ENCODE results near the gene SAFB.

Gene SAFB

GRCh38 chr19:5590151-5590864 is 32.6 kb upstream of the SAFB start:
- intact Hi-C loops (cut with micrococcal nuclease) = no loop called here
- H3K4me1 Mint-ChIP-seq (ENCODE audit: low read depth) = peaks cover 17% of the 10 kb centered on the region
- H3K4me3 Mint-ChIP-seq = no peak overlapping the region
- H3K9me3 Mint-ChIP-seq = no peaks in the 10 kb centered on the region
- H3K36me3 Mint-ChIP-seq (ENCODE audit: low read depth) = peaks cover 100% of the 10 kb centered on the region
- H3K27me3 Mint-ChIP-seq = no peaks in the 10 kb centered on the region
- H3K27ac Mint-ChIP-seq = no peak overlapping the region

- Mint-ChIP-seq H3K27ac (no peak overlapping the region), H3K4me1 (ENCODE audit: low read depth) (peaks cover 12% of the 10 kb centered on the region), H3K9me3 (no peaks in the 10 kb centered on the region), H3K4me3 (no peak overlapping the region), H3K27me3 (no peaks in the 10 kb centered on the region), H3K36me3 (ENCODE audit: low read depth) (peaks cover 100% of the 10 kb centered on the region)
- intact Hi-C loops (cut with micrococcal nuclease) = no loop called here
These were observed 32.1 kb upstream of the SAFB start for GRCh38 chr19:5590865-5591154.

GRCh38 chr19:5591476-5591875 is 31.4 kb upstream of the SAFB start:
- no peaks in the 10 kb centered on the region for H3K27me3 Mint-ChIP-seq
- H3K9me3 Mint-ChIP-seq = no peaks in the 10 kb centered on the region
- intact Hi-C loops (cut with micrococcal nuclease) = no loop called here
- H3K4me1 Mint-ChIP-seq (ENCODE audit: low read depth) = peaks cover 5% of the 10 kb centered on the region
- no peak overlapping the region for H3K4me3 Mint-ChIP-seq
- no peak overlapping the region for H3K27ac Mint-ChIP-seq
- peaks cover 100% of the 10 kb centered on the region for H3K36me3 Mint-ChIP-seq (ENCODE audit: low read depth)

- Mint-ChIP-seq H3K27ac (no peak overlapping the region), H3K9me3 (no peaks in the 10 kb centered on the region), H3K4me3 (no peak overlapping the region), H3K36me3 (ENCODE audit: low read depth) (peaks cover 100% of the 10 kb centered on the region), H3K4me1 (ENCODE audit: low read depth) (no peaks in the 10 kb centered on the region), H3K27me3 (no peaks in the 10 kb centered on the region)
- intact Hi-C loops (cut with micrococcal nuclease) = no loop called here
These were observed 30.1 kb upstream of the SAFB start for GRCh38 chr19:5592531-5593342.

DNA sequence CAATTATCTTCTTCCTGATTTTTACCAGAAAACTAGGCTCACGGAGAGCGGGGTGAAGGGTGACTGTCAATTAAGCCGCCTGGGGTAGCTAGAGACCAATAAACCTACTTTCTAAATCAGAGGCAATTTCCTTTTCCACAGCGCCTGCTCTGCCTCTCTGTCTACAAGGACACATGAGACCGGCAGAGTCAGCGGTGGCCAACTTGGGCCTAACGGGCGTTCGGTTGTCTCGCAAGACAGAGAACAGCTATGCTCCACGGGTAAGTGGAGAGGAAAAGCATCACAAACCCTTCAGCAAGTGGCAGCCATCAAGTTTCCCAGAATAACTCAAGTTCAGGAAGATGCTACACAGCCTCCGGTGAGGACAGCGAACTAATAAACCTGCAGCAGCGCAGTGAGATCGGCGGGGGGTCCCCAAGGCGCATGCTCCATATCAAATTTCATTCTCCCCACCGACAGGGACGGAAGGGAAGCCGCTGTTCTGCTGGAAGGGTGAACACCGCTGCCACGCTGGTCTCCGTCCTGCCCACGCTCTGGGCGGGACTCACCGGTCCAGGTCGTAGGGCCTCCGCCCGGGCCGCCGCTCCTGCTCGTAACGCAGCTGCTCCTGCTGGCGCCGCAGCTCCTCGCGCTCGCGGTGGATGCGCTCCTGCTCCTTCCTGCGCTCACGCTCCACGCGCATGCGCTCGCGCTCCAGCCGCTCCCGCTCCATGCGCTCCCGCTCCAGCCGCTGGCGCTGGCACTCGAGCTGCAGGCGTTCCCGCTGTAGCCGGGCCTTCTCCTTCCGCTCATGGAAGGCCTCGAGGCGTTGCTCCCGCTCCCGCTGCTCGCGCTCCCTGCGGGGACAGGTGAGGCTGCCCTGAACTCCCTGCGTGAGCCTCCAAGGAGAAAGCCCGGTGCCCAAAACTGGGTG is 29.3 kb upstream of the SAFB start:
- Mint-ChIP-seq H3K9me3 (no peaks in the 10 kb centered on the region), H3K4me3 (no peak overlapping the region), H3K4me1 (ENCODE audit: low read depth) (no peaks in the 10 kb centered on the region), H3K27me3 (no peaks in the 10 kb centered on the region), H3K36me3 (ENCODE audit: low read depth) (peaks cover 100% of the 10 kb centered on the region), H3K27ac (no peak overlapping the region)
- intact Hi-C loops (cut with micrococcal nuclease) = no loop called here

DNA sequence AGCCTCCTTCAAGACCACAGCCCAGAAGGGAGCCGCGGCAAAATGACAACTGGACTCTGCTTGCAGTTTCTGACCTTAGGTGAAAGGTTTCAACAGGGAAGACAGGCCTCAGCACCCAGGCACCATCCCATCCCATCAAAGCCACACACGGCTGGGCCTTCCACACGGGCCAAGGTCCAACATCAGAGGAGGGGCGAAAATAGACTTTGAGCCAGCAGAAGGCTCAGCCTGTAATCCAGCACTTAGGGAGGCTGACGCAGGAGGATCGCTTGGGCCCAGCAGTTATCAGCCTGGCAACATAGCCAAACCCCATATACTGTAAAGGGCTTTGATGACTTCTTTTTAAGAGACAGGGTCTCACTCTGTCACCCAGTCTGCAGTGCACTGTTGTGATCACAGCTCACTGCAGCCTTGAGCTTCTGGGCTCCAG is 28.3 kb upstream of the SAFB start:
- Mint-ChIP-seq H3K27ac (no peak overlapping the region), H3K4me1 (ENCODE audit: low read depth) (no peaks in the 10 kb centered on the region), H3K4me3 (no peak overlapping the region), H3K27me3 (no peaks in the 10 kb centered on the region), H3K9me3 (no peaks in the 10 kb centered on the region), H3K36me3 (ENCODE audit: low read depth) (peaks cover 100% of the 10 kb centered on the region)
- intact Hi-C loops (cut with micrococcal nuclease) = no loop called here

- H3K27me3 Mint-ChIP-seq = no peaks in the 10 kb centered on the region
- H3K27ac Mint-ChIP-seq = no peak overlapping the region
- H3K9me3 Mint-ChIP-seq = no peaks in the 10 kb centered on the region
- intact Hi-C loops (cut with micrococcal nuclease) = no loop called here
- H3K36me3 Mint-ChIP-seq (ENCODE audit: low read depth) = peaks cover 100% of the 10 kb centered on the region
- H3K4me3 Mint-ChIP-seq = no peak overlapping the region
- H3K4me1 Mint-ChIP-seq (ENCODE audit: low read depth) = no peaks in the 10 kb centered on the region
These were observed 27.8 kb upstream of the SAFB start for GRCh38 chr19:5595129-5595528.

DNA sequence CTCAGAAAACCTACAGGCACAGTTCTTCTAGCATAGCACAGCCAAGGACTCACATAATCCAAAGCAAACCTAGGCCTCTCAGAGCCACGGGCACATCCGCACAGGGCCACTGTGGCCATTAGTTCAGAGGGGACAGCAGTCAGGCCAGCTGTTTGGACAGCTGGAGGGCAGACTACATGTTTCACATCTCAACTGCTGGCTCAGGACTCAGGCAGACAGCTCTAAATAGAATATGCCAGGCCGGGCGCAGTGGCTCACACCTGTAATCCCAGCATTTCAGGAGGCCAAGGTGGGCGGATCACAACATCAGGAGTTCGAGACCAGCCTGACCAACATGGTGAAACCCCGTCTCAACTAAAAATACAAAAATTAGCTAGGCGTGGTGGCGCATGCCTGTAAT is 27.1 kb upstream of the SAFB start:
- no peaks in the 10 kb centered on the region for H3K27me3 Mint-ChIP-seq
- no peak overlapping the region for H3K4me3 Mint-ChIP-seq
- no peak overlapping the region for H3K27ac Mint-ChIP-seq
- H3K4me1 Mint-ChIP-seq (ENCODE audit: low read depth) = no peaks in the 10 kb centered on the region
- H3K36me3 Mint-ChIP-seq (ENCODE audit: low read depth) = peaks cover 100% of the 10 kb centered on the region
- H3K9me3 Mint-ChIP-seq = no peaks in the 10 kb centered on the region
- intact Hi-C loops (cut with micrococcal nuclease) = no loop called here

- Mint-ChIP-seq H3K36me3 (ENCODE audit: low read depth) (peaks cover 100% of the 10 kb centered on the region), H3K27ac (no peak overlapping the region), H3K4me1 (ENCODE audit: low read depth) (no peaks in the 10 kb centered on the region), H3K9me3 (no peaks in the 10 kb centered on the region), H3K4me3 (no peak overlapping the region), H3K27me3 (no peaks in the 10 kb centered on the region)
- intact Hi-C loops (cut with micrococcal nuclease) = no loop called here
These were observed 22.1 kb upstream of the SAFB start for GRCh38 chr19:5600797-5601196.

GRCh38 chr19:5603626-5604025 is 19.3 kb upstream of the SAFB start:
- intact Hi-C loops (cut with micrococcal nuclease) = no loop called here
- Mint-ChIP-seq H3K27me3 (no peaks in the 10 kb centered on the region), H3K4me1 (ENCODE audit: low read depth) (no peaks in the 10 kb centered on the region), H3K27ac (no peak overlapping the region), H3K9me3 (no peaks in the 10 kb centered on the region), H3K4me3 (no peak overlapping the region), H3K36me3 (ENCODE audit: low read depth) (peaks cover 100% of the 10 kb centered on the region)

- peaks cover 100% of the 10 kb centered on the region for H3K36me3 Mint-ChIP-seq (ENCODE audit: low read depth)
- intact Hi-C loops (cut with micrococcal nuclease) = no loop called here
- H3K4me1 Mint-ChIP-seq (ENCODE audit: low read depth) = no peaks in the 10 kb centered on the region
- H3K9me3 Mint-ChIP-seq = no peaks in the 10 kb centered on the region
- no peak overlapping the region for H3K4me3 Mint-ChIP-seq
- H3K27me3 Mint-ChIP-seq = no peaks in the 10 kb centered on the region
- no peak overlapping the region for H3K27ac Mint-ChIP-seq
These were observed 17.5 kb upstream of the SAFB start for GRCh38 chr19:5605362-5605761.

DNA sequence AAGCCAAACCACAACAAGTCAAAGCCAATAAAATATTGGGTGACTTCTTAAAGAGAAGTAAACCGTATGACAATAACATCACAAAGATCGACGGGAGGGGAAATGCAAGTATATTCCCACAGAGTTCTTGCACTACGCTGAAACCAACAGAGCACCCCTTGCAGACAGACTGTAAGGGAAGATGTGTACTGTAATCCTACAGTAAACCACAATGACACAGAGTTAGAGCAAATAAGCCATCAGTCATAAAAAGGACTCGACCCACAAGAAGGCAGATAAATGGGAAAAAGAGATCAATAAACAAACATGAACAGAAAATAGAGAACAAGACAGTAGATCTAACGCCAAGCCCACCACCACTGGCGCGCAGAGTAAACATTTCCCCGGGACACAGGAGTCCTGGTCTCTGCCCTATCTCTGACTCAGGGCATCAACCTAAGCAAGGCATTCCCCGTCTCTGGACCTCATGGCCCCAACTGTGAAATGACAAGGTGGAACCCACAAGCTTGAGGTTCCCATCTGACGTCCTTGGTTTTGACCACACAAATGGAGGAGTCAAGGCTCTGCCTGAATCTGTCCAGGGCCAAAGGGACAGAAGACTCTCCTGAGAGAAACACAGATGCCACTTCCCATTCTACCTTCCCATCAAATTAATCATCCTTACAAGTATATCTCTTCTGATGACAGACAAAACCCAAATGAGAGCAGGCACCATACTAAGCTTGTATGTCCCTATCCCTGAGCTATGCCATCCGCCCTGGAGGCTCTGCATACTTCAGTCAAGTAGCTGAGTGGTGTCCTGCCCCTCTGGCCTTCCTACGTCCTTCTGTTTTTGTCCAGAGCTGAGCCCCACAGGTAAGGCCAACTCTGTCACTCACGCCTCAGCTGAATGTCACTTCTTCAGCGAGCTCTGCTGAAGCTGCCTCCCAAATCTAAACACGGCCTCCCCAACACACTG is 15.3 kb upstream of the SAFB start:
- no peak overlapping the region for H3K4me3 Mint-ChIP-seq
- no peak overlapping the region for H3K27ac Mint-ChIP-seq
- H3K27me3 Mint-ChIP-seq = no peaks in the 10 kb centered on the region
- H3K4me1 Mint-ChIP-seq (ENCODE audit: low read depth) = no peaks in the 10 kb centered on the region
- H3K36me3 Mint-ChIP-seq (ENCODE audit: low read depth) = peaks cover 95% of the 10 kb centered on the region
- no peaks in the 10 kb centered on the region for H3K9me3 Mint-ChIP-seq
- intact Hi-C loops (cut with micrococcal nuclease) = no loop called here

DNA sequence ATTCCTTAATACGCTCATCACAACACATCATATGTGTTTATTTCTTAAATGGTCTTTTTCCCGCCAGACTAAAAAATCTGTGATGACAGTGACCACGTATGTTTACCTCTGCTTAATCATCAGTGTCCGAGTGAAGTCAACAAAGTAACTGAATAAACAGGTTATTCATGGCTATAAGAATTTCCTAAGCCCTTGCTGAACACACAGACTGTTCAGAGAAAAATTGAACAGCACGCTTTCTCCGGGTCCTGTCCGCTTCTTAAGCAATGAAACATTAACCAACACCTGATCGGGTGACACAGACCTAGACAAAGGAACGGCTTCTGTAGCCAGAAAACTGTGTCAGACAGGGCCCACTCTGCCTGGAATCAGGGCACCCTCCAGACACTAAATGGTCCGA is 14.6 kb upstream of the SAFB start:
- Mint-ChIP-seq H3K4me1 (ENCODE audit: low read depth) (no peaks in the 10 kb centered on the region), H3K36me3 (ENCODE audit: low read depth) (peaks cover 95% of the 10 kb centered on the region), H3K9me3 (no peaks in the 10 kb centered on the region), H3K4me3 (no peak overlapping the region), H3K27ac (no peak overlapping the region), H3K27me3 (no peaks in the 10 kb centered on the region)
- intact Hi-C loops (cut with micrococcal nuclease) = no loop called here

All from dendritic cell treated with granulocyte-macrophage colony-stimulating factor and Interleukin-4, amounts not matched to agents 40 ng/mL and 50 ng/mL, for 4 days (primary cell).